ENCODE measurements around the gene FANCD2OS. TPM values are rescaled to one million over a fixed set of nuclear protein-coding genes. Genes with fewer than 3 reads are reported as not detected.

Gene FANCD2OS
- total RNA-seq, 3 donors from 2014 or later (not counting 1 experiment from before 2014, with no cell fraction given): not detected

DNA sequence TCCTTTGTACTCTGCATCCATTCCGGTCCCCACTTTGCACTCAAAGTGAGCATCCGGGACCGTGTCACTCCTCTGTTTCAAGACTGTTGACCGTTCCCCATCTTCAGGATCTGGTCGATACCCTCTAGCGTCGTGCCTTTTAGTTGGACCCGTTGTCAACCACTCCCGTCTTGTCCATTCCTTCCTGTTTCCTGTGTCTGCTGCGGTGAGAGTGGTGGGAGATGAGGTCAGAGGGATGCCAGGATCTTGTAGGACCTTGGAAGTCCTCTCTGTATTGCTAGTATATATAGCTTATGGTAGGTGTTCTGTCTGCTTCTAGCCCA lies 8.0 kb upstream of the FANCD2OS start:
- no peaks in the 10 kb centered on the region for H3K27me3 ChIP-seq (ENCODE audit: control insufficient read depth, insufficient read depth, low read length)
- H3K4me3 Mint-ChIP-seq: peak overlapping the region; percentile 99
- ATAC-seq: no peak
- no peaks in the 10 kb centered on the region for H3K27me3 Mint-ChIP-seq (ENCODE audit: low read depth in 2 of 2)
- intact Hi-C loops (cut with micrococcal nuclease): loop anchor here (5.0 kb wide), 4 partner anchors 131 to 274 kb away; partner anchors contain the start of genes CRELD1, RPUSD3, SEC13 and TATDN2
- peak overlapping the region; percentile 97 to 98 for H3K27ac Mint-ChIP-seq
- peaks cover 25% of the 10 kb centered on the region for H3K4me1 ChIP-seq (ENCODE audit: control insufficient read depth, insufficient read depth, low read length)
- no peaks in the 10 kb centered on the region for H3K9me3 Mint-ChIP-seq
- peak overlapping the region; percentile 77 for H3K27ac ChIP-seq (ENCODE audit: low read length)
- TF ChIP-seq, protein P1, sequence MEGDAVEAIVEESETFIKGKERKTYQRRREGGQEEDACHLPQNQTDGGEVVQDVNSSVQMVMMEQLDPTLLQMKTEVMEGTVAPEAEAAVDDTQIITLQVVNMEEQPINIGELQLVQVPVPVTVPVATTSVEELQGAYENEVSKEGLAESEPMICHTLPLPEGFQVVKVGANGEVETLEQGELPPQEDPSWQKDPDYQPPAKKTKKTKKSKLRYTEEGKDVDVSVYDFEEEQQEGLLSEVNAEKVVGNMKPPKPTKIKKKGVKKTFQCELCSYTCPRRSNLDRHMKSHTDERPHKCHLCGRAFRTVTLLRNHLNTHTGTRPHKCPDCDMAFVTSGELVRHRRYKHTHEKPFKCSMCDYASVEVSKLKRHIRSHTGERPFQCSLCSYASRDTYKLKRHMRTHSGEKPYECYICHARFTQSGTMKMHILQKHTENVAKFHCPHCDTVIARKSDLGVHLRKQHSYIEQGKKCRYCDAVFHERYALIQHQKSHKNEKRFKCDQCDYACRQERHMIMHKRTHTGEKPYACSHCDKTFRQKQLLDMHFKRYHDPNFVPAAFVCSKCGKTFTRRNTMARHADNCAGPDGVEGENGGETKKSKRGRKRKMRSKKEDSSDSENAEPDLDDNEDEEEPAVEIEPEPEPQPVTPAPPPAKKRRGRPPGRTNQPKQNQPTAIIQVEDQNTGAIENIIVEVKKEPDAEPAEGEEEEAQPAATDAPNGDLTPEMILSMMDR (IDR thresholded peaks at IDR 0.05): no peak
- under 1% methylated on average over 10 of the region's 10 CpGs for WGBS (ENCODE audit: insufficient coverage)
- no peak for DNase-seq
- H3K36me3 Mint-ChIP-seq: no peaks in the 10 kb centered on the region
- peaks cover 24 to 26% of the 10 kb centered on the region in 2 donors for H3K4me1 Mint-ChIP-seq
- peak overlapping the region; percentile 92 for H3K4me3 ChIP-seq (ENCODE audit: low read length)
- no peaks in the 10 kb centered on the region for H3K9me3 ChIP-seq (ENCODE audit: control insufficient read depth, insufficient read depth, low read length)
- peaks cover 6% of the 10 kb centered on the region for H3K36me3 ChIP-seq (ENCODE audit: control insufficient read depth, insufficient read depth, low read length)

DNA sequence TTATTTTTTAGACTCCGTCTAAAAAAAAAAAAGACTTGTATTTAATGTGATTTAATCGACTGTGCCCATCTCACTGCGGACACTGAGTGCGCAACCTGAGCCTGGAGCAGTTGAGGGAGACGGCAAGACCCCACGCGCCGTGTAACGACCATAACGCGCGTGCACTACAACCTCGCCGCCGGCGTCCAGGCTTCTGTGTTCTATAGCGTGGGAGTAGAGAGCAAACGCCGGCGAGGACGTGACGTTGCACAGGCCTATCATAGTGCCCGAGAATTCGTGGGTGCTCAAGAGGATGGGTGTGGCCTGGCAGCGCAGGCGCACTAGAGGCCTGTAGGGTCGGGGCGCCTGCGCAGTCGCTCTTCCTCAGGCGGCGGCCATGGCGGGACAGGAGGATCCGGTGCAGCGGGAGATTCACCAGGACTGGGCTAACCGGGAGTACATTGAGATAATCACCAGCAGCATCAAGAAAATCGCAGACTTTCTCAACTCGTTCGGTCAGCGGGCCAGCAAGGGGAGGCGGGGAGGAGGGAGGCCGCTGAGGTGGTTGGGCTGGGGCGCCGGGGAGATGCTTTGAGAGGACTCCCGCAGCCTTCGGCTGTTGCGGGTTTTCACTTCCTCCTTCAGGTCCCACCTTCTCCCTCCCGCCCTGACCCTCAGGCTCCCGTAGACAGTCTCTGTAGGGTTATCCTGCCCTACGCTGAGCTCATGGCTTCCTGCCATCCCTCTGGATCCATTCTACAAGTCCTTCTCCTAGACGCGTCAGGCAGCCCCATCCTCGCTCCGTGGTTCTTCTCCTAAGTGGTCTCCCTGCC lies 7.5 kb upstream of the FANCD2OS start, which contains the start of gene BRK1:
TSS of gene BRK1 (plus strand) at position 350 of the 812 bp plus-strand sequence. CDS start at position 377, 27 bp downstream.
- peak within 1 kb of the TSS; percentile 97 to 98 for H3K27ac Mint-ChIP-seq
- DNase-seq: peak; percentile 83 to 98
- Histone ChIP-seq H3K27me3 (ENCODE audit: control insufficient read depth, insufficient read depth, low read length) (no peaks in the 10 kb centered on the region), H3K36me3 (ENCODE audit: control insufficient read depth, insufficient read depth, low read length) (peaks cover 3% of the 10 kb centered on the region), H3K4me1 (ENCODE audit: control insufficient read depth, insufficient read depth, low read length) (peaks cover 25% of the 10 kb centered on the region), H3K9me3 (ENCODE audit: control insufficient read depth, insufficient read depth, low read length) (no peaks in the 10 kb centered on the region), H3K27ac (ENCODE audit: low read length) (peak within 1 kb of the TSS; percentile 78), H3K4me3 (ENCODE audit: low read length) (peak within 1 kb of the TSS; percentile 92)
- H3K27me3 Mint-ChIP-seq (ENCODE audit: low read depth in 2 of 2): no peaks in the 10 kb centered on the region
- intact Hi-C loops (cut with micrococcal nuclease): loop anchor here (1.0 to 5.0 kb wide), 6 partner anchors 26 to 273 kb away; partner anchors contain the start of genes CRELD1, RPUSD3, SEC13 and TATDN2
- peak within 1 kb of the TSS; percentile 99 for H3K4me3 Mint-ChIP-seq
- no peaks in the 10 kb centered on the region for H3K36me3 Mint-ChIP-seq
- peaks cover 20 to 24% of the 10 kb centered on the region in 2 donors for H3K4me1 Mint-ChIP-seq
- TF ChIP-seq, protein P1 (IDR thresholded peaks at IDR 0.05): no peak
- peak; percentile 97 to 100 (median 98) for ATAC-seq
- H3K9me3 Mint-ChIP-seq: no peaks in the 10 kb centered on the region
- WGBS (ENCODE audit: insufficient coverage): under 1% methylated on average over 54 of the region's 54 CpGs

DNA sequence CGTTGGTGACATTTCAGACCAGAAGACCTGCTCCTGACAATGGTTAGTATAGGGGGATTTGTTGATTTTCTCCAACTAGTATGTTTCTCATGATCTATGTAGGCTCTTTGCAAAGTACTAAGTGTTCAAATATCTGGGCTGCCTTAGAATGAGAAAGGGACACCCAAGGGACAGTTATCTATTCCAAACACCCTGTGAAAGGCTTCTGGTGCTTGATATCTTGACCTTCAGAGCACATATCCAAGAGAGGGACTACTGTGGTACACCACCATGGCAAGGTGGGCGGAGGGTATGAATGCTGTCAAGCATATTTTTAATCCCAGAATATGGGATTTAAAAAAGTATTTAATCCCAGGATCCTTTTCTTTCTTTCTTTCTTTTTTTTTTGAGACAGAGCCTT lies 1.1 kb downstream of the FANCD2OS start:
- Histone ChIP-seq H3K27me3 (ENCODE audit: control insufficient read depth, insufficient read depth, low read length) (no peaks in the 10 kb centered on the region), H3K9me3 (ENCODE audit: control insufficient read depth, insufficient read depth, low read length) (no peaks in the 10 kb centered on the region), H3K4me1 (ENCODE audit: control insufficient read depth, insufficient read depth, low read length) (no peaks in the 10 kb centered on the region), H3K4me3 (ENCODE audit: low read length) (no peak overlapping the region), H3K36me3 (ENCODE audit: control insufficient read depth, insufficient read depth, low read length) (no peaks in the 10 kb centered on the region), H3K27ac (ENCODE audit: low read length) (no peak overlapping the region)
- no peak overlapping the region for H3K27ac Mint-ChIP-seq
- WGBS (ENCODE audit: insufficient coverage): 100% methylated on average over 1 of the region's 2 CpGs
- TF ChIP-seq, protein P1 (IDR thresholded peaks at IDR 0.05): no peak
- H3K4me1 Mint-ChIP-seq: no peaks in the 10 kb centered on the region
- no peaks in the 10 kb centered on the region for H3K27me3 Mint-ChIP-seq (ENCODE audit: low read depth in 2 of 2)
- intact Hi-C loops (cut with micrococcal nuclease): no loop called here
- H3K36me3 Mint-ChIP-seq: no peaks in the 10 kb centered on the region
- no peaks in the 10 kb centered on the region for H3K9me3 Mint-ChIP-seq
- no peak overlapping the region for H3K4me3 Mint-ChIP-seq
- DNase-seq: no peak
- no peak for ATAC-seq

All from natural killer cell (primary cell).